Measurements from ENCODE around the gene ADCK1. TPM values are rescaled to one million over a fixed set of nuclear protein-coding genes. Genes with fewer than 3 reads are reported as not detected.

Gene ADCK1
- total and polyA plus RNA-seq, 2 of the 13 experiments (the other 11 are each of a cell fraction or from before 2014, with no cell fraction given), result 3.9 to 6.3 TPM

DNA sequence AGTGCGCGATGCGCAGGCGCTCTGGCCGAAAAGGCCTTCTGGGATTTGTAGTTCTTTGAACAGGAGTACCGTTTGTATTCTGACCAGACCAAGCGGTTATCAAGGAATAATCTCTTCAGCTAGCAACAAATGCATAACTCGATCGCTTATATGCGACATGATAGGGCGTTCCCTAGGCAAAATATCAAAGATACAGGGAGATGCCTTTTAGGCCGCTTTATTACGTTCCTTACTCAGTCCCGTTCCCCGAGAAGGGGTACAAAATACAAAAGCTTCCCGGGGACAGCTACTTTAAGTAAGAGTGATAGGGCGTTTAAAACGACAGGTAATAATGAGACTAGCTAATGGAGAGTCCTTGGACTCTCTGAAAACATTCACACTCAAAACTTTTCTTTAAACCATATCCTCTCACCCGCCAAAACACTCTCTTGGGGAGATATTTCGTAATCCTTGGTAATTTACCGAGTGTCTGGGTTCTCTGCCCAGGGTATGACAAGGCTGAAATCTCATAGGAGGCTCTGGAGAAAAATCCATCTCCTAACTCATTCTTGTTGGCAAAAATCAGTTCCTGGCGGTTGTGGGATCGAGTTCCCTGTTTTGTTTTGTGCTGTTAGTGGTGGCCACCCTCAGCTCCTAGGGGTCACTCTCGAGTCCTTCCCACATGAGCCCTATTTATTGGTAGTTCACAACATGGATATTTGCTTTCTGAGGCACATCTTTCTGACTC, 38.5 kb upstream of the ADCK1 start (continued):
- TF ChIP-seq, protein P1, sequence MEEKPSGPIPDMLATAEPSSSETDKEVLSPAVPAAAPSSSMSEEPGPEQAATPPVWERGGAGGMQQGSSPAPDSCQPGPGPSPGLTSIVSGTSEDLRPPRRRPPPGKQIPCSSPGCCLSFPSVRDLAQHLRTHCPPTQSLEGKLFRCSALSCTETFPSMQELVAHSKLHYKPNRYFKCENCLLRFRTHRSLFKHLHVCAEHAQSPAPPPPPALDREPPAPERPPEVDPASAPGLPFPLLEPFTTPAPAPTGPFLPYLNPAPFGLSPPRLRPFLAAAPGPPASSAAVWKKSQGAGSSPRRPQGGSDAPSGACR (CRISPR knock-in tag; IDR thresholded peaks at IDR 0.05), result no peak
- TF ChIP-seq ZFP36L1 (CRISPR knock-in tag; IDR thresholded peaks at IDR 0.05), result 0 out of 2 replicates have a peak, but pooled peaks have one; percentile 40
- no peak for TF ChIP-seq MZF1 (CRISPR knock-in tag; IDR thresholded peaks at IDR 0.05; ENCODE audit: borderline replicate concordance)
- TF ChIP-seq SAP130 (CRISPR knock-in tag; IDR thresholded peaks at IDR 0.05; ENCODE audit: low read depth), result peak; percentile 42; the same call in 1 of the 2 replicates
- TF ChIP-seq BRD4 (CRISPR knock-in tag; IDR thresholded peaks at IDR 0.05), result no peak
- no peak for TF ChIP-seq ZNF292 (CRISPR knock-in tag; IDR thresholded peaks at IDR 0.05; ENCODE audit: borderline replicate concordance, low read depth)
- TF ChIP-seq THYN1 (CRISPR knock-in tag; IDR thresholded peaks at IDR 0.05; ENCODE audit: borderline replicate concordance, low read depth), result no peak
- TF ChIP-seq PCBP2 (optimal IDR thresholded peaks at IDR 0.05; ENCODE audit: low read depth, low read length, poor library complexity, severe bottlenecking), result no peak
- TF ChIP-seq DMAP1 (CRISPR knock-in tag; IDR thresholded peaks at IDR 0.05), result peak; percentile 6; the same call in 1 of the 2 replicates
- TF ChIP-seq RFXANK (CRISPR knock-in tag; IDR thresholded peaks at IDR 0.05), result no peak
- TF ChIP-seq ZBTB8A (CRISPR knock-in tag; IDR thresholded peaks at IDR 0.05; ENCODE audit: borderline replicate concordance, low read depth), result no peak
- TF ChIP-seq, protein P2, sequence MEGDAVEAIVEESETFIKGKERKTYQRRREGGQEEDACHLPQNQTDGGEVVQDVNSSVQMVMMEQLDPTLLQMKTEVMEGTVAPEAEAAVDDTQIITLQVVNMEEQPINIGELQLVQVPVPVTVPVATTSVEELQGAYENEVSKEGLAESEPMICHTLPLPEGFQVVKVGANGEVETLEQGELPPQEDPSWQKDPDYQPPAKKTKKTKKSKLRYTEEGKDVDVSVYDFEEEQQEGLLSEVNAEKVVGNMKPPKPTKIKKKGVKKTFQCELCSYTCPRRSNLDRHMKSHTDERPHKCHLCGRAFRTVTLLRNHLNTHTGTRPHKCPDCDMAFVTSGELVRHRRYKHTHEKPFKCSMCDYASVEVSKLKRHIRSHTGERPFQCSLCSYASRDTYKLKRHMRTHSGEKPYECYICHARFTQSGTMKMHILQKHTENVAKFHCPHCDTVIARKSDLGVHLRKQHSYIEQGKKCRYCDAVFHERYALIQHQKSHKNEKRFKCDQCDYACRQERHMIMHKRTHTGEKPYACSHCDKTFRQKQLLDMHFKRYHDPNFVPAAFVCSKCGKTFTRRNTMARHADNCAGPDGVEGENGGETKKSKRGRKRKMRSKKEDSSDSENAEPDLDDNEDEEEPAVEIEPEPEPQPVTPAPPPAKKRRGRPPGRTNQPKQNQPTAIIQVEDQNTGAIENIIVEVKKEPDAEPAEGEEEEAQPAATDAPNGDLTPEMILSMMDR (CRISPR knock-in tag; IDR thresholded peaks at IDR 0.05), result peak; percentile 66
- TF ChIP-seq, protein P3, sequence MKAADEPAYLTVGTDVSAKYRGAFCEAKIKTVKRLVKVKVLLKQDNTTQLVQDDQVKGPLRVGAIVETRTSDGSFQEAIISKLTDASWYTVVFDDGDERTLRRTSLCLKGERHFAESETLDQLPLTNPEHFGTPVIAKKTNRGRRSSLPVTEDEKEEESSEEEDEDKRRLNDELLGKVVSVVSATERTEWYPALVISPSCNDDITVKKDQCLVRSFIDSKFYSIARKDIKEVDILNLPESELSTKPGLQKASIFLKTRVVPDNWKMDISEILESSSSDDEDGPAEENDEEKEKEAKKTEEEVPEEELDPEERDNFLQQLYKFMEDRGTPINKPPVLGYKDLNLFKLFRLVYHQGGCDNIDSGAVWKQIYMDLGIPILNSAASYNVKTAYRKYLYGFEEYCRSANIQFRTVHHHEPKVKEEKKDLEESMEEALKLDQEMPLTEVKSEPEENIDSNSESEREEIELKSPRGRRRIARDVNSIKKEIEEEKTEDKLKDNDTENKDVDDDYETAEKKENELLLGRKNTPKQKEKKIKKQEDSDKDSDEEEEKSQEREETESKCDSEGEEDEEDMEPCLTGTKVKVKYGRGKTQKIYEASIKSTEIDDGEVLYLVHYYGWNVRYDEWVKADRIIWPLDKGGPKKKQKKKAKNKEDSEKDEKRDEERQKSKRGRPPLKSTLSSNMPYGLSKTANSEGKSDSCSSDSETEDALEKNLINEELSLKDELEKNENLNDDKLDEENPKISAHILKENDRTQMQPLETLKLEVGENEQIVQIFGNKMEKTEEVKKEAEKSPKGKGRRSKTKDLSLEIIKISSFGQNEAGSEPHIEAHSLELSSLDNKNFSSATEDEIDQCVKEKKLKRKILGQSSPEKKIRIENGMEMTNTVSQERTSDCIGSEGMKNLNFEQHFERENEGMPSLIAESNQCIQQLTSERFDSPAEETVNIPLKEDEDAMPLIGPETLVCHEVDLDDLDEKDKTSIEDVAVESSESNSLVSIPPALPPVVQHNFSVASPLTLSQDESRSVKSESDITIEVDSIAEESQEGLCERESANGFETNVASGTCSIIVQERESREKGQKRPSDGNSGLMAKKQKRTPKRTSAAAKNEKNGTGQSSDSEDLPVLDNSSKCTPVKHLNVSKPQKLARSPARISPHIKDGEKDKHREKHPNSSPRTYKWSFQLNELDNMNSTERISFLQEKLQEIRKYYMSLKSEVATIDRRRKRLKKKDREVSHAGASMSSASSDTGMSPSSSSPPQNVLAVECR (CRISPR knock-in tag; IDR thresholded peaks at IDR 0.05; ENCODE audit: borderline replicate concordance), result no peak; the same call in 1 of the 2 replicates
- no peak for TF ChIP-seq DPF2 (CRISPR knock-in tag; IDR thresholded peaks at IDR 0.05; ENCODE audit: borderline replicate concordance, low read depth)
- TF ChIP-seq TGIF2 (CRISPR knock-in tag; IDR thresholded peaks at IDR 0.05), result no peak
- TF ChIP-seq, protein P4, sequence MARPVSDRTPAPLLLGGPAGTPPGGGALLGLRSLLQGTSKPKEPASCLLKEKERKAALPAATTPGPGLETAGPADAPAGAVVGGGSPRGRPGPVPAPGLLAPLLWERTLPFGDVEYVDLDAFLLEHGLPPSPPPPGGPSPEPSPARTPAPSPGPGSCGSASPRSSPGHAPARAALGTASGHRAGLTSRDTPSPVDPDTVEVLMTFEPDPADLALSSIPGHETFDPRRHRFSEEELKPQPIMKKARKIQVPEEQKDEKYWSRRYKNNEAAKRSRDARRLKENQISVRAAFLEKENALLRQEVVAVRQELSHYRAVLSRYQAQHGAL (CRISPR knock-in tag; IDR thresholded peaks at IDR 0.05; ENCODE audit: not compliant biosample characterization), result no peak
- no peak for TF ChIP-seq ARNTL (CRISPR knock-in tag; IDR thresholded peaks at IDR 0.05)
- TF ChIP-seq CEBPB (IDR thresholded peaks at IDR 0.05; ENCODE audit: borderline replicate concordance, low read depth, low read length), result peak; percentile 44; the same call in 1 of the 2 replicates
- TF ChIP-seq, protein P5, sequence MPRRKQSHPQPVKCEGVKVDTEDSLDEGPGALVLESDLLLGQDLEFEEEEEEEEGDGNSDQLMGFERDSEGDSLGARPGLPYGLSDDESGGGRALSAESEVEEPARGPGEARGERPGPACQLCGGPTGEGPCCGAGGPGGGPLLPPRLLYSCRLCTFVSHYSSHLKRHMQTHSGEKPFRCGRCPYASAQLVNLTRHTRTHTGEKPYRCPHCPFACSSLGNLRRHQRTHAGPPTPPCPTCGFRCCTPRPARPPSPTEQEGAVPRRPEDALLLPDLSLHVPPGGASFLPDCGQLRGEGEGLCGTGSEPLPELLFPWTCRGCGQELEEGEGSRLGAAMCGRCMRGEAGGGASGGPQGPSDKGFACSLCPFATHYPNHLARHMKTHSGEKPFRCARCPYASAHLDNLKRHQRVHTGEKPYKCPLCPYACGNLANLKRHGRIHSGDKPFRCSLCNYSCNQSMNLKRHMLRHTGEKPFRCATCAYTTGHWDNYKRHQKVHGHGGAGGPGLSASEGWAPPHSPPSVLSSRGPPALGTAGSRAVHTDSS (CRISPR knock-in tag; conservative IDR thresholded peaks at IDR 0.05), result no peak

All from HepG2 (cell line).